Loucy (cell line): Measurements from ENCODE around the gene C15orf40.

Source experiments
- H2AFZ ChIP-seq: fragments of 200-600 bp; sonication (generic); 2 replicates; pipeline ENCODE4 v1.6.0; 2016; ENCODE audit warnings: antibody characterized with exemption, mild to moderate bottlenecking, low read length, moderate library complexity
- H3F3A ChIP-seq: fragments of 200-600 bp; 2 replicates; pipeline ENCODE4 v1.6.0; 2016; ENCODE audit warnings: antibody characterized with exemption, low read depth, mild to moderate bottlenecking
- H3K27me3 ChIP-seq: fragments of 200-600 bp; sonication (generic); 2 replicates; pipeline ENCODE4 v1.6.1; 2014; ENCODE audit warnings: low read length, mild to moderate bottlenecking; ENCODE audit not compliant: insufficient read depth, poor library complexity, severe bottlenecking
- H3K36me3 ChIP-seq: fragments of 200-600 bp; sonication (generic); 2 replicates; pipeline ENCODE4 v1.6.1; 2016; ENCODE audit warnings: low read length; ENCODE audit not compliant: insufficient read depth
- H3K4me1 ChIP-seq: fragments of 200-600 bp; sonication (generic); 2 replicates; pipeline ENCODE4 v1.5.1; 2014; ENCODE audit warnings: low read length, mild to moderate bottlenecking; ENCODE audit not compliant: insufficient read depth, poor library complexity, severe bottlenecking
- H3K4me2 ChIP-seq: fragments of 200-600 bp; sonication (generic); 2 replicates; pipeline ENCODE4 v1.6.0; 2014; ENCODE audit warnings: antibody characterized with exemption, low read length, low read depth, mild to moderate bottlenecking; ENCODE audit not compliant: poor library complexity, severe bottlenecking
- H3K4me3 ChIP-seq: fragments of 200-600 bp; sonication (generic); 2 replicates; pipeline ENCODE4 v1.5.1; 2014; ENCODE audit warnings: low read length, mild to moderate bottlenecking, mixed read lengths; ENCODE audit not compliant: poor library complexity, severe bottlenecking
- H3K79me2 ChIP-seq: fragments of 200-600 bp; sonication (generic); 2 replicates; pipeline ENCODE4 v1.6.1; 2014; ENCODE audit warnings: low read length; ENCODE audit not compliant: insufficient read depth
- H3K9ac ChIP-seq: fragments of 200-600 bp; sonication (generic); 2 replicates; pipeline ENCODE4 v1.6.0; 2014; ENCODE audit warnings: mild to moderate bottlenecking, low read depth, low read length, moderate library complexity; ENCODE audit not compliant: poor library complexity, severe bottlenecking
- H3K9me2 ChIP-seq: fragments of 200-600 bp; sonication (generic); replicated peaks from 2 replicates; pipeline ENCODE4 v1.6.1; 2016; ENCODE audit warnings: low read depth, low read length, mixed read lengths
- H3K9me3 ChIP-seq: fragments of 200-600 bp; sonication (generic); 2 replicates; pipeline ENCODE4 v1.6.1; 2014; ENCODE audit warnings: mild to moderate bottlenecking, antibody characterized with exemption, low read length, low read depth; ENCODE audit not compliant: insufficient read depth
- H4K20me1 ChIP-seq: fragments of 200-600 bp; sonication (generic); 2 replicates; pipeline ENCODE4 v1.6.0; 2014; ENCODE audit warnings: antibody characterized with exemption, low read length, mild to moderate bottlenecking; ENCODE audit not compliant: insufficient read depth, poor library complexity, severe bottlenecking
- CTCF ChIP-seq: fragments of 200-600 bp; sonication (generic); conservative IDR thresholded peaks from 2 replicates; pipeline ENCODE4 v1.5.1; 2014; ENCODE audit warnings: mild to moderate bottlenecking, antibody characterized with exemption, low read length
- EZH2phosphoT487 ChIP-seq: fragments of 200-600 bp; IDR thresholded peaks from 2 replicates; pipeline ENCODE4 v1.6.1; 2018; ENCODE audit warnings: antibody characterized with exemption, mild to moderate bottlenecking, moderate library complexity, borderline replicate concordance

C15orf40 gene

GRCh38 chr15:82966671-82967071 lies 44.8 kb downstream of the C15orf40 start:
- H3K9ac ChIP-seq: no peak overlapping the region

GRCh38 chr15:82964890-82965289 lies 46.5 kb downstream of the C15orf40 start:
- Histone ChIP-seq H3K9me3 (no peaks in the 10 kb centered on the region), H3K27me3 (no peaks in the 10 kb centered on the region), H3K9me2 (no peaks in the 10 kb centered on the region), H3K36me3 (no peaks in the 10 kb centered on the region), H3K79me2 (no peaks in the 10 kb centered on the region), H3K4me3 (no peak overlapping the region), H2AFZ (no peak overlapping the region), H3K4me1 (no peaks in the 10 kb centered on the region), H3K4me2 (no peak overlapping the region), H3K9ac (no peak overlapping the region), H3F3A (no peaks in the 10 kb centered on the region), H4K20me1 (no peaks in the 10 kb centered on the region)
- TF ChIP-seq CTCF: no peak
- TF ChIP-seq EZH2phosphoT487: no peak

More at GRCh38 chr15:82966671-82967071, 44.8 kb downstream of the C15orf40 start:
- Histone ChIP-seq H3K4me2 (no peak overlapping the region), H2AFZ (no peak overlapping the region), H3K4me1 (no peaks in the 10 kb centered on the region), H3F3A (no peaks in the 10 kb centered on the region), H3K4me3 (no peak overlapping the region), H3K79me2 (no peaks in the 10 kb centered on the region), H3K9me2 (no peaks in the 10 kb centered on the region), H3K27me3 (no peaks in the 10 kb centered on the region), H3K36me3 (no peaks in the 10 kb centered on the region), H3K9me3 (no peaks in the 10 kb centered on the region), H4K20me1 (no peaks in the 10 kb centered on the region)
- no peak for TF ChIP-seq EZH2phosphoT487

GRCh38 chr15:82963471-82964341 lies 47.7 kb downstream of the C15orf40 start:
- Histone ChIP-seq H3K36me3 (no peaks in the 10 kb centered on the region), H3K9me3 (no peaks in the 10 kb centered on the region), H3K4me2 (no peak overlapping the region), H3K4me3 (no peak overlapping the region), H3K79me2 (no peaks in the 10 kb centered on the region), H3F3A (no peaks in the 10 kb centered on the region), H3K9me2 (no peaks in the 10 kb centered on the region), H3K27me3 (no peaks in the 10 kb centered on the region), H3K4me1 (no peaks in the 10 kb centered on the region), H2AFZ (no peak overlapping the region), H4K20me1 (no peaks in the 10 kb centered on the region), H3K9ac (no peak overlapping the region)
- TF ChIP-seq CTCF (no peak), EZH2phosphoT487 (no peak)

GRCh38 chr15:82960766-82961165 lies 50.7 kb downstream of the C15orf40 start:
- no peaks in the 10 kb centered on the region for H3K9me2 ChIP-seq
- H3K79me2 ChIP-seq: no peaks in the 10 kb centered on the region
- no peaks in the 10 kb centered on the region for H3K4me1 ChIP-seq
- H3K27me3 ChIP-seq: no peaks in the 10 kb centered on the region
- H3K36me3 ChIP-seq: no peaks in the 10 kb centered on the region
- H3F3A ChIP-seq: no peaks in the 10 kb centered on the region
- H3K9me3 ChIP-seq: no peaks in the 10 kb centered on the region
- H4K20me1 ChIP-seq: no peaks in the 10 kb centered on the region
- H3K4me3 ChIP-seq: no peak overlapping the region
- no peak overlapping the region for H3K4me2 ChIP-seq
- no peak overlapping the region for H3K9ac ChIP-seq
- no peak overlapping the region for H2AFZ ChIP-seq
- TF ChIP-seq EZH2phosphoT487 (no peak), CTCF (no peak)
